GM10266 (cell line): ENCODE measurements around the gene SRGAP3.
"Not testable (repeated sequence)": the region's sequence is repeated elsewhere in the genome, so short reads cannot be mapped to it uniquely, and the experiment has no call there.

Experiments
- DNase-seq: peaks from one replicate; pipeline ENCODE4 v3.0.0; 2012; ENCODE audit errors: extremely low spot score
- CTCF ChIP-seq: IDR thresholded peaks from 2 replicates; pipeline ENCODE4 v1.5.1; 2012; ENCODE audit warnings: mild to moderate bottlenecking, low read depth; ENCODE audit not compliant: control insufficient read depth, insufficient read depth; ENCODE audit errors: missing control alignments

The SRGAP3 gene

GRCh38 chr3:9091486-9092235 is 157.8 kb downstream of the SRGAP3 start:
- TF ChIP-seq CTCF = no peak
- DNase-seq = no peak

GRCh38 chr3:9088441-9089353 is 160.7 kb downstream of the SRGAP3 start:
- DNase-seq = no peak
- no peak for TF ChIP-seq CTCF

GRCh38 chr3:9087831-9088413 is 161.5 kb downstream of the SRGAP3 start:
- no peak for TF ChIP-seq CTCF
- no peak for DNase-seq

- DNase-seq = not testable (repeated sequence)
Observed at GRCh38 chr3:9085428-9085827, 164.0 kb downstream of the SRGAP3 start.

GRCh38 chr3:9081184-9081818 is 168.1 kb downstream of the SRGAP3 start:
- no peak for DNase-seq
- TF ChIP-seq CTCF = no peak

- TF ChIP-seq CTCF = no peak
- DNase-seq = no peak
Observed at GRCh38 chr3:9080163-9080562, 169.3 kb downstream of the SRGAP3 start.

- DNase-seq = no peak
- no peak for TF ChIP-seq CTCF
Observed at GRCh38 chr3:9079676-9080075, 169.8 kb downstream of the SRGAP3 start.
